ENCODE measurements around the gene KCNJ4.

Gene KCNJ4

DNA sequence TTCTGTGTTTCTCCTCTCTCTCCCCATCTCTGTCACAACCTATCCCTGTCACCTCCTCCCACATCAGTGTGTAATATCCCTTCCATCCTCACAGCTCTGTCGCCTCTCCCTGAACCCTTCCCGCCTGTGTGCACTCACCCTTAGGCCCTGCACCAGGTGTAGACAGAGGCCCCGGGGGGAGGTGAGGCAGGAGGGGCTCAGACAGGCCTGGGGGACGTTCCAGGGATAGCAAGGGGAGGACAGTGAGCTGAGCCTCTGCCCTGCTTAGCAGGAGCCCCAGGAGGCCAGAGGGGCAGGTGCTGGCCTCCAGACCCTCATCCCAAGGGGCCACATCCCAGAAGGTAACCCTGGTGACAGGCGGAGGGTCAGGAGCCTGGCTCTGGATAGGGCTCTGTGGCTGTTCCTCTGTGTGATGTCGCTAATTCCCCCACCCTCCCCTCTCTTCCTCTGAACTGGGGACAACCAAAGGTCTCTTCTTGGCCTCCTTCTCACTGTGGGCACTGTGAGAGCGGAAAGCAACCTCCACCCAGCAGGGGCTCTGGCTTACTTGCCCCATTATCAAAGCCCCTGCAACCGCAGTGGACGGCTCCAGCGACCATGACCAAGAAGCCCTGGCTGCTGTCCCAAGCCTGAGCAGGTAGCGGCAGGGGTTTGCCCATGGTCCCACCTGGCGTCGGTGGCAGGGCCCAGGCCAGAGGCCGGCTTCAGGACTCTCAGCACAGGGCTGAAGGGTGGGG is 35.7 kb downstream of the KCNJ4 start:
- DNase-seq = no peak
- intact Hi-C loops (cut with DNase I) = no loop called here

DNA sequence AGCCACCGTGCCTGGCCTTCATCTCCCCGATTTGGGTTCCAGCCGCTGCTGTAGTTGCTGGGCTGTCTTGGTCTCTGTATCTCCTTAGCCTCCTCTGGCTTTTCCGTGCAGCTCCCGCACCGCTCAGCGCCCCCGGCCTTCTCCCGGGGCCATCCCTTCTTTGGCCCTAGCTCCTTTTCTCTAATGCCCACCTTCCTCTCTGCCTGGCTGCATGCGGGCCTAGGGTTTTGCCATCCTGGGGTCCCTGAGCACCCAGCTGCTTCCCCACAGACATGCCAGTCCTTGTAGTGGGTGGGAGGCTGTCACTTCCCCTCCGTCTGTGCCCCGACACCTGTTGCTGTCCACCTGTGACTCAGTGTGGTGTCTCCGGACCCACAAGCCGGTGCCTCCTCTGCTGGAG is 36.4 kb downstream of the KCNJ4 start:
- DNase-seq = no peak

DNA sequence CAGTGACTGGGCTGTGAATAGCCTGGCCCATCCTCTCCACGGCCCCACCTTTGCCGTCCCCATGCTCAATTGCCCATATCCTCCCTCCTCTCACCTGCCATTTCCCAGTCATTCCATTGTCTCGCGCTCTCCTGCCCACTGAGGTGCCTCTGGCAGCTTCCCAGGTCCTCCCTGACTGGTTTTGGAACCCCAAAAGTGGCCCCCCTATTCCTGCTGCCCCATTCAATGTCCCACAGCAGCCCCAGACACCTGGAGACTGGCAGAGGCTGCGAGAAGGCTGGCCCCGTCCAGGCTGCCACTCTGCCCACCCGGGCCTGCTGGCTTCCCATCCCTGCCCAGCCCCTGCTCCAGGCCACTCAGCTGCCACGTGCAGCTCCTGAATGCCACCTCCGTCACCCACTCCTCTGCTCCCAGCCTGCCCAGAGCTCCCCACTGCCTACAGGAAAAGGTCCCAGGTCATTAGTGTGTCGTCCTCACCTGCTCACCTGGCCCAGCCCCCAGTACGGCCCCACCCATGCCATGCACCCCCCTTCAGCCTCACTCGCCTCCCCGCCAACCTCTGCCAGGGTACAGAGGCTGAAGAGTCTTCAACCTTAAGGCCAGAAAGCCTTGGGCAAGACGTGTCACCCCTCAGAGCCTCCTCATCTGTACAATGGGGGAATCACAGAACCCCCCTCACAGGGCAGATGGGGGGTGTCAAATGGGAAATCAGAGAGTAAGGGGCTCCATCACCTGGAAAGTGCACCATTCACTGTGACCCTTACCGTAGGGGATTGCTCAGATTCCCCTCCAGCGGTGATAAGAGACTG is 37.5 kb downstream of the KCNJ4 start:
- peak in 4 of 42 donors; percentile 9 to 26 (median 18) for DNase-seq
- intact Hi-C loops (cut with DNase I) = no loop called here

More for the DNA sequence above, 36.4 kb downstream of the KCNJ4 start:
- intact Hi-C loops (cut with DNase I) = no loop called here

DNA sequence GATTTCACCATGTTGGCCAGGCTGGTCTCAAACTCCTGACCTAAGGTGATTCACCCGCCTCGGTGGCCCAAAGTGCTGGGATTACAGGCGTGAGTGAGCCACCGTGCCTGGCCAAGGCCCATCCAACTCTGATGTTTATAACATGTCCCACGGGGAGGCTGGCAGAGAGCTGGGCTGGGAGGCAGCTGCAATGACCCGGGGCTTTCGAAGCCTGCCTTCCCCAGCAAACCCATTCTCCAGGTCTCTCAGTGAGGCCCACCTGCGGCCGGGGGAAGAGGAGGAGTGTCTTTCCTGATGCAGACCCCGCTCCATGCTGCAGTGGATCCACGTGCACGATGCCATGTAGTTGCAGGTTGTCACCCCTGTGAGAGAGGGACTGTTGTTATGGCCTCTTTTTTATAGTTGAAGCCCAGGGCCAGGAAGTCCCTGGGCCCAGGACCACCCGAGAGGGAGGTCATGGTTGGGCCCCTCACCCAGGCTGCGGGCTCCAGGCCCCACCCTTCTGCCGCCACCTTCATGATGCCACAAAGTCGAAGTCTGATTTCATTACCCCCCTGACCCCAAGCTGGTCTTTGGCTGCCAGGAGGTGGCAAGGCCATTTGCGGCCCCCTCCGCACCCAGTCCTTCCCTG is 38.3 kb downstream of the KCNJ4 start:
- peak in 8 of 42 donors; percentile 3 to 29 (median 18) for DNase-seq
- intact Hi-C loops (cut with DNase I) = no loop called here

DNA sequence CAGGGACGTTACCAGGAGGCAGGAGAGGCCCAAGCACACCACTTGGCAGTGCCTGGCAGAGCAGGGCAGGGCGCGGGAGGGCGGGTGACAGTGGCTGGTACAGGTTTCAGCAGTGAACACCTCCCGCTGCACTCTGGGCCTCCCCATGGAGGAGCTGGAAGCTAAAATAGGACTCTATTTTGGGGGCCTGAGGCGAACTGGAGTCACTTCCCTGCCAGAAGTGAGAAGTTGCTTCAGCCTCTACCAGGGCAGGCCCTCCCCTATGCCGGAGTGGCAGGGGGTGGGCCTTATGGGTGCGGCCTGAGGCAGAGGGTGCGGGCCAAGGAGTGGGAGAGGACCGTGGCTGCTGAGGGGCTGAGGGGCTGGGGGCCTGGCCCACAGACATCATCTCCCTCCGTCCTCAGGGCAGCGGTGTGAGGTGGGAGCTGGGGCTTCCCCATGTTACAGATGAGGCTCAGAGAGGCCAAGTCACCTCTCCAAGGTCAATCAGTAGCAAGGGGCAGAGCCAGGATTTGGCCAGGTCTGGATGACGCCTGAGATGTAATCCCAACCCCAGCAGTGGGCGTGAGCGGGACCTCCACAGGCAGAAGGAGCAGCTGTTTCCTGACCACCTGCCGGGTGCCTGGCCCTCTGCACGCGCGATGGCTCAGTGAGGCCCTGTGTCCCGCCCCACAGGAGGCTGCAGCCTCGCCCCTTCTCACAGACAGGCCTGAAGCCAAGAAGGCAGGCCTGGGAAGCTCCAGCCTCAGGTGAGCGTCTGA is 39.3 kb downstream of the KCNJ4 start:
- DNase-seq = peak in 17 of 42 donors; percentile 6 to 44 (median 17)
- intact Hi-C loops (cut with DNase I) = no loop called here

DNA sequence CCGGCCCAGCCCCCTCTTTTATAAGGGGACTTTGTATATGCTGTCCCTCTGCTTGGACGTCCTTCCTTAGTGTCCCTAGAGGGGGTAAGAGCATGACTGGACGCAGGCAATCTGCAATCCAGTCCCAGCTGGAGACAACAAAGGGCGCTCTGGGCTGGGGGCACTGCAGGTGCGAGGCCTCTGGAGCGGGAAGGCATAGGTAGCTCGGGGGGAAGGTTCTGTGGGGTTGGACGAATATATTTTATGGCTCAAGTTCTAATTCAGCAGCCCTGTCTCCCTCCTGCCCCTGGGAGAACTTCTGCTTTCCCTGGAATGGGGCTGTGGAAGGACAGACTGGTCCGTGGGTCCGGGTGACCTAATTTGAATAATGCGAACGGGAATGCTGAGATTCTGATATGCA is 40.0 kb downstream of the KCNJ4 start:
- intact Hi-C loops (cut with DNase I) = no loop called here
- peak in 10 of 42 donors; percentile 1 to 36 (median 10) for DNase-seq

DNA sequence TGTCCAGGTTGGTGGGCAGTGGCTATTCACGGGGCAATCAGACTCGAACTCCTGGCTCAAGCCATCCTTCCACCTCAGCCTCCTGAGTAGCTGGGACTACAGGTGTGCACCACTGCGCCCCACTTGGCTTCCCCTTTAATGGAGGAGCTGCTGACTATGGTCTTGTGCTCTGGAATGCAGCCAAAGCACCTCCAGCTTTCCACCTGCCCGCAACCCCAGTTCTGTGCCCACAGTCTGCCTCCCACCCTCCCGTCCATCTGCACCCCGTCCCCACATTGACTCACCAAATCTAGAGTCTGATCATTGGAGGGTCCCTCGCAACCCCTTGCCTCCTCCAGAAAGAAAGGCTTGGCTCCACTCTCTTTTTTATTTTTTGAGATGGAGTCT is 41.0 kb downstream of the KCNJ4 start:
- intact Hi-C loops (cut with DNase I) = loop anchor here (5.0 kb wide), 1 partner anchor 158 kb away; the partner anchor contains the start of gene DMC1
- DNase-seq = peak in 10 of 42 donors; percentile 2 to 33 (median 8)

DNA sequence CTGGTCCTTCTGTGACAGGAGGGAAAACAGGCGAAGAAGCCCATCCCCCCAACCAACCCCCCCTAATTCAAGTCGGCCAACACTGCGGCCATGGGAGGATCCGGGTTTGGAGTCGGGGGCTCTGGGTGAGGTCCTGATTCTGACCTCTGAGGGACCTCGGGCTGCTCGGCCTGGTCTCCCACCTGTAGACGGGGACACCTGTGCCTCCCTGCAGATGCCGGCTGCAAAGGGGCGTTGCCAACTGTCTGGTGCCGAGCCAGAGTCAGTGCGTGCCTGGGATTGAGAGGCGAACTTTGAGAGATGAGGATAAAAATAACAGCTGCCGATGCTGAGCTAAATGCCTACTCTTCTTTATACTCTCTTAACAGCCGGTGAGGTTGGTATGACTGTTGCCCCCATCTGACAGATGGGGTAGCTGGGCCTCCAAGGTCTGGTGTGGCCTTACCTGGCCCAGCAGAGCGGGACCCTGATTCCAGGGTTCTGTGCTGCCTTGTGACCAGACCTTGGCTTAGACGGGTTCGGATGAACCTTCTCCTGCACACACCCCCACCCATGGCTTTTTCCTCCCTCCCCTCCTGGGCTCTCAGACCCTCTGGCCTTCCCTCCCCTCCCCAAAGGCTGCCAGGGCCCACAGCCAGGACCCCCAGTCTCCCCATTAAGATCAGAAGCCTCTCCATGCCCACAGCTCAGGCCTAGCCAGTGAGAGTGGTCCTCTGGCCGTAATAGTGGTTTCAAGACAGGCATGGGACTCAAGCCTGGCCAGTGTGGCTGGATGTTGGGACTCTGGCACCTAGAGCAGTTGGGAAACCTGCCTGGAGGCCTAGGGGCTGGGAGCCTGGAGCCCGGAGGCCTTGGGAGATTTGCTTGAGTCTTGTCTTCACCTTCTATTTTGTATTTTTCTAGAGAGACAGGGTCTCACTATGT is 41.7 kb downstream of the KCNJ4 start:
- peak in 38 of 42 donors; percentile 27 to 85 (median 62) for DNase-seq
- intact Hi-C loops (cut with DNase I) = loop anchor here (5.0 kb wide), 1 partner anchor 159 kb away; the partner anchor contains the start of gene DMC1

DNA sequence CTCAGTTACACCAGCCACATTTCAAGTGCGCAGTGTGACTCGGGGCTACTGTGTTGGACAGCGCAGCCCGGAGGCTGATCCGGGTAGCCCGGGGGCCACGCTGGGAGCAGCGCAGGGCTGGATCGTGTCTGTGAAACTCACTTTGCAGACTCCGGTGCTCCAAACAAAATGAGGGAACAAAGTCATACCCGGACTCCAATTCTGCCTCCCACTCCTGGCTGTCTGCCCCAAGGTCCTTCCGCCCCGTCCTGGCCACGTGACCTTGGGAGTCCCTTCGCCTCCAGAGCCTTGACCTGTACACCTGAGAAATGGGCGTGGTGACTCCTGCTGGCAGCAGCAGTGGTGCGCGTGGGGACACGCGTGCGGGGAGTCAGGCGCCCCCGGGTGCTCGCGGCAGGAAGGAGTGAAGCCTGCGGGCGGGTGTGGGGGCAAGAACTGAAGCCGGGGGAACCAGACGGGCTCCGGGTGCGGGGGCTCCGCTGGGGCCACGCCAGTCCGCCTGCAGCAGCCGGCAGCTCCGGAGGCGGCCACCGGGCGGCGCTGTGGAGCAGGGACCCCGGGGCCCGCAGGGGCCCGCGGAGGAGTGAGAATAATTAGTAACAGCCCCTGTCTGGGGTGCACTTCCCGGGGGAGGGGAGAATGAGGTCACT is 42.4 kb downstream of the KCNJ4 start:
- DNase-seq = peak in 24 of 42 donors; percentile 8 to 72 (median 38)
- intact Hi-C loops (cut with DNase I) = loop anchor here (5.0 kb wide), 1 partner anchor 160 kb away; the partner anchor contains the start of gene DMC1

DNA sequence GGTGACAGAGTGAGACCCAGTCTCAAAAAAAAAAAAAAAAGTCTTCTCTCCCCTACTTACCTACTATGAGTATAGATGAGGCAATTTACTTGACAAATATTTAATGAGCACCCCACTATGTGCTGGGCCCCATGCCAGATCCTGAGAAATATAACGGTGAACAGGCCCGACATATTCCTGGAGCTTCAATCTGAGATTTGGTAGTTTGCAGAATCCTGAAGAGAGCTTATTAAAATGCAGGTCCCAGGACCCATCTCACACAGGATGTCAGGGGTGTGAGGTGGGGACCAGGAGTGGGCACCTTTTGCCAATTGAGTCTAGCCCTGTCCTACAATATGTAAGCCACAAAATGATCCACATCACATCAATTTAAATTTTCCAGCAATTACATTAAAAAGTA is 44.0 kb downstream of the KCNJ4 start:
- intact Hi-C loops (cut with DNase I) = loop anchor here (5.0 kb wide), 1 partner anchor 161 kb away; the partner anchor contains the start of gene DMC1

DNA sequence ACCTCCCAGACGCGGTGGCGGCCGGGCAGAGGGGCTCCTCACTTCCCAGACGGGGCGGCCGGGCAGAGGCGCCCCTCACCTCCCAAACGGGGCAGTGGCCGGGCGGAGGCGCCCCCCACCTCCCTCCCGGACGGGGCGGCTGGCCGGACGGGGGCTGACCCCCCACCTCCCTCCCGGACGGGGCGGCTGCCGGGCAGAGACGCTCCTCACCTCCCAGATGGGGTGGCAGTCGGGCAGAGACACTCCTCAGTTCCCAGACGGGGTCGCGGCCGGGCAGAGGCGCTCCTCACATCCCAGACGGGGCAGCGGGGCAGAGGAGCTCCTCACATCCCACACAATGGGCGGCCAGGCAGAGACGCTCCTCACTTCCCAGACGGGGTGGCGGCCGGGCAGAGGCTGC is 45.1 kb downstream of the KCNJ4 start:
- intact Hi-C loops (cut with DNase I) = loop anchor here (5.0 kb wide), 1 partner anchor 162 kb away; the partner anchor contains the start of gene DMC1
- peak in 6 of 42 donors; percentile 1 to 13 (median 6) for DNase-seq

More for the DNA sequence above, 44.0 kb downstream of the KCNJ4 start:
- peak in 10 of 42 donors; percentile 1 to 33 (median 4) for DNase-seq

DNA sequence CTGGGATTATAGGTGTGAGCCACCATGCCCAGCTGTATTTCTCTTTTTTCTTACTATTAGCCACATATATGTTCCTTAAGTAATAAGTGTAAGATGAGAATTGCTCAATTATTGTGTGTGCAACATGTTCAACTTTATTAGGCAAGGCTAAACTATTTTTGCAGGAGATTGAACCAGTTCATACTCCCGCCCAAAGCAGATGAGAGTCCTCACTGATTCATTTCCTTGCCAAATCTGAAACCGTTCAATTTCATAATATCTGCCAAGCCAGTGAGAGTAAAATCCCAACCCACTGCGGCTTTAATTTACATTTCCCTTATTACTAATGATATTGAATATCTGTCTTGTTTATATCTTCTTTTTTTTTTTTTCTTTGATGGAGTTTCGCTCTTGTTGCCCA is 48.4 kb downstream of the KCNJ4 start:
- intact Hi-C loops (cut with DNase I) = no loop called here
- no peak for DNase-seq

DNA sequence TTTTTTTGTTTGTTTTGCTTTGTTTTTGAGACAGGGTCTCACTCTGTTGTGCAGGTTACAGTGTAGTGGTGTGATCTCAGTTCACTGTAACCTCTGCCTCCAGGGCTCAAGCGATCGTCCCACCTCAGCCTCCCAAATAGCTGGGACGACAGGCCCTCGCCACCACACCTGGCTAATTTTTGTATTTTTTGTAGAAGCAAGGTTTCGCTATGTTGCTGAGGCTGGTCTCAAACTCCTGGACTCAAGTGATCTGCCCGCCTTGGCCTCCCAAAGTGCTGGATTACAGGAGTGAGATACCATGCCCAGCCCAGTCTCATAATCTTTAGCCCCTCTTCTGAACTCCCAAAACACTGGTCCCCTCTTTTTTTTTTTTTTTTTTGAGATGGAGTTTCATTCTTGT is 50.6 kb downstream of the KCNJ4 start:
- DNase-seq = peak in 4 of 42 donors; percentile 0 to 23 (median 20)

DNA sequence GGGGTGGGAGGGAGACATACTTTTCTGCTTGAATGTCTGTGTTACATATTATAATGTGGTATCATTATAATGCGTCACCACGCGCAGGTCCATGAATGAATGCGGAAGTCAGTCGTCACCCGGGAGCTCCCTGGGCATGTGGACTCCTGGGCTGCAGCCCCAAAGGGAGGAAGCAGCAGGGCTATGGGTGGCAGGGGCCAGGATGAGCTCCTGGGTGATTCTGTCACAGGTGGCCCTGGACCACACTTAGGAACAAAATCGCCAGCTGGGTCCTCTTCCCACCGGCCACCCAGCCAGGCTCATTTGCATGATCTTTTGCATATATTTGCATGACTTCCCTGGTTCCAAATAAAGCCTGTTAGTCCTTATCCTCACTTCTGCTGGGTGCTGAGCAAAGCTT is 51.2 kb downstream of the KCNJ4 start:
- peak in 8 of 42 donors; percentile 6 to 46 (median 24) for DNase-seq
- intact Hi-C loops (cut with DNase I) = no loop called here

More for the DNA sequence above, 50.6 kb downstream of the KCNJ4 start:
- intact Hi-C loops (cut with DNase I) = no loop called here

DNA sequence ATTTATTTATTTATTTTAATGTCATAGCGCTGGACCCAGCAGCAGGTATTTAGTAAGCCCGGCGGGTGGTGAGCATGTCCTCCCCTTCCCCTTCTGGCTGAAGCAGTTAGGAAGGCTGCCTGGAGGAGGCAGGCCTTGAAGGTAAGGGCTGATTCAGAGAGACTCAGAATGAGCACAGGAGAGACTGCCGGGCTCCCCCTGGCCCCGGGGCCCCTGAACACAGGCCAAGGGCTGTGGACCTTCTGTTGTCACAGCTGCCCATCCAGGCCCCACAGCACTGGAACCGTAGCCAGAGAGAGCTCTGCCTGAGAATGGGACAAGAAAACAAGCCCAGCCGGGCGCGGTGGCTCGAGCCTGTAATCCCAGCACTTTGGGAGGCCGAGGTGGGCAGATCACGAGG is 52.8 kb downstream of the KCNJ4 start:
- DNase-seq = peak in 2 of 42 donors; percentile 1 to 19
- intact Hi-C loops (cut with DNase I) = no loop called here

DNA sequence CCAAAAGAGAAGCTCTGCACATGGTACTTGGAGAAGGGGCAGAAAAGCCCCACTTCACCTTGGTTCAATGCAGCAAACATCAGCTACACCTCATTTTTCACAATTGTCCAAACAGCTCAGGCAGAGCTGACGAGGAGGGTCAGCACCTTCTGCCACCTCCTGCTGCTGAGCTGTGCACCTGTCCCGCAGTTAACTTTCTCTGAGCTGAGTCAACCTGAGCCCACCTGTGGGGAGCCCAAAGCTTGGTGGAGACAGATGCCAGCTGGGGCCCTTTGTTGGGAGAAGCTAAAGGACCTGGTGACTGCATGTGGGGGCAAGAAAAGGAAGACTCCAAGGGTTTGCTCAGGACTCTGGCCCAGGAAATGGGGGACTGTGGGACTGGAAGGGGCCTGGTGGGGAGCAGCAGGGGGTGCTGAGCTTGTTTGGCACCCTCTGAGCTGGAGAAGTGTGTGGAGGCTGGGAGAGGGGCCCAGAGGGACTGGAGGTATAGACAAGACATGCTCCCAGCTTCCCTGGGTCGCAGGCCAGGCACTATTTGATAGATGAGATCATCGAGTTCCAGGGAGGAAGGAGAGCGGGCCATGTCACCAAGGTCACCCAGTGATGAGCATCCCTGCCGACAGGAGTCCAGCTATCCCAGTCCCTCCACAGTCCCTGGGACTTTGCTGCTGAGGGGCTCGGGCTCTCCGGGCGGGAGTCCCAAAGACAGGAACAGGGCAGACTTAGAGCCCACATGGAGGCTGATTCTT is 53.5 kb downstream of the KCNJ4 start:
- DNase-seq = peak in 2 of 42 donors; percentile 2 to 19
- intact Hi-C loops (cut with DNase I) = no loop called here

All from head of caudate nucleus (tissue), 42 donors.